OCI-M2 (cell line): ENCODE results near the gene IQCH.

Experiments
- DNase-seq: peaks from one replicate; lab custom pipeline; 2025; ENCODE audit not compliant: unreplicated experiment; lab: John Stamatoyannopoulos, UW

Gene IQCH

DNA sequence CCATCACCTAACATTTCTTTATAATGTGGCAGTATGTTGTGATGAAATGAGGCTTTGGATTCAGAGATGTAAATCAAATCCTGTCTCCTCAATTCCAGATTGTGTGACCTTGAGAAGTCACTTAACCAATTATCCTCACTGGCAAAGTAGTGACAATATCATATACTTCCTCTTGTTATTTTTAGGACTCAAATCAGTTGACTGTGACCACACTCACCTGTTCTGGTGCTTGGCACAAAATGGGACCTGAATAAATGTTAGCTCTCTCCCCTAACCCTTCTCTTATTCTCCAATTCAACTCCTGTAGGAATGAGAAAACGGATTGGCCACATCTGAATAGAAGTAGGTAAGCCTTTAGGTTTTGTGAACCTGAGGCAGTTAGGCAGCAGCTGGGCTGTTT is 42.1 kb downstream of the IQCH start:
- DNase-seq = no peak

DNA sequence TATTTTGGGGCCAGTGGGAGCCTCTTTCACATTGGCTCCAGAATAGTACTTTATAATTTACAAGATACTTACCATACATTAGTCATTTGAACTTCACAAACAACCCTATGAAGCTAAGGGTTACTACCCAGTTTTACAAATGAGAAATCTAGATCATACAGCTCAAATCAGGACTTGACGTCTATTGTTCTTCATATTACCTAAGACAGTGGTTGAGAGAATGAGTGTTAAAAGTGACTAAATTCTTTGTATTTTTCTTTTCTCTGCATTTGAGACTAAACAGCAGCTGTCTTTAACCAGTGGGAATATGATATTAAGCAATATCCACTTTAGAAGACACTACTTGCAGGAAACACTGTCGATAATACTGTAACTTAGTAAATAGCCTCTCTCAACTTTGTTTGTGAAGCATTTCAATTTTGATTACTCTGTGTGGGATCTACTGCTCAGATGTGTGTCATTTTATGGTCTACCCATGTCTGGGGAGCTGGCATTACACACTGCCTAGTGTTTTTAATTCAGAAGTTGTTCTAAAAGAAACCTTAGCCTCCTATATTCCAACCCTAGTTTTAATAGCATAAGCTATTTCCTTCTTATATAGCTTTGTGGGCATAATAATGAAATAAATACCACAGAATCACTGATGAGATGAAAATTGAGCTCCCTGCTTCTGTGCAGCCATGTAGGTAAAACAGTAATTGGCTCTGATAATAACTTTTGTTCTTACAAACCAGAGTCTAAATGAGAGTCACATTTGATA is 45.9 kb downstream of the IQCH start:
- DNase-seq = no peak

DNA sequence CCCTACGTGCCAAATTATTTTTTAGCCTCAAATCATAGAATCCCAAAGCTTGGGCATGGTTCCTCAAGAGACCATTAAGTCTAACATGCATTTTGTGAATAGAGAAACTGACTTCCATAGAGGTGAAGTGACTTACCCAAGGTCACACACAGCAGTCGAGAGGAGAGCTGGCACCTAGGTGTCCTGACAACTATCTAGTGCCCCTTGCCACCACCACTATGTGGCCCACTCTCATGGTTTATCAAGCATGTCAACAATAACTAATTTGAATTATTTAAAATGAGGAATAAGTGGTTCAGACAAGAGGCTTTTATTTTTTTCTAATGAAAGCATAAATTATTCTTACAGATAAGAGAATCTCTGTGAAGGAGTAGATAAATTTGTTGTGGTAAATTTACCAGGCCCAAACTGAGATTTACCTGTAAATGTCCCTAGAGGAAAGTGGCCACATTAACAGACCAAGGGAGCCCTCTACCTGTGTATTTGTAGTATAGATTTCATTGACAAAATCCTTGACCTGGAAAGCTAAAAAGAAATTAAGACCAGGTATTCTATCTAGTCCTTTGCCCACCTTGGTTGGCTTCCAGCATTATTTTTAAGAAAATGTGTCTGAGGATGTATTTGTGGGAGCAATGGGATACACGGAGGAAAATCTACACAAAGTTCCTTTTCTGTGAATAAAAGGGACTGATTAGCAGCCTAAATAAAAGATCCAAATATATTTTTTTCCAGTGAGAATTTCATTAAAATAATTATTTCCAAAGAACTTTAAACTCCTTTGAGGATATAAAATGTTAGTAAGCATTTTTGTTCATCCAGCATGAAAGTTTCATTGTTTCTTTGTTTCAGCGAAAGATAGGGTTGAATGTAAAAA is 49.1 kb downstream of the IQCH start:
- DNase-seq = no peak

DNA sequence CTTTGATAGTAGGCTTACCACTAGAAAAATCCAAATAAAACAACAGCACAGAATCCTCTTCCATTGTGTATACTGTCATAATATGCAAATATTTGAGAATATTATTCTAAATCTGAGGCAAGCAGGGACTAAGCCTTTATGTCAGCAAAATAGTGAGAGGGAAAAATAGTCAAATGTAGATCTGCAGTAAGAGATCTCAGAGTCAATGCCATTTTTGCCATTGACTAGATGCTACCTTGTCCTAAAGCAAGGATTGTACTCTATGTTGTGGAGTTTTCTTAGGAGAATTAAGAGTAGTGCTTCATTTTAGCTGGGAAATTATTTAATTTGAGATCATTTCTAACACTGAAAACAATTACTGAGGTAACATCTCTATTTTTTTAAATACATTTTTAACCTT is 50.2 kb downstream of the IQCH start:
- DNase-seq = no peak

DNA sequence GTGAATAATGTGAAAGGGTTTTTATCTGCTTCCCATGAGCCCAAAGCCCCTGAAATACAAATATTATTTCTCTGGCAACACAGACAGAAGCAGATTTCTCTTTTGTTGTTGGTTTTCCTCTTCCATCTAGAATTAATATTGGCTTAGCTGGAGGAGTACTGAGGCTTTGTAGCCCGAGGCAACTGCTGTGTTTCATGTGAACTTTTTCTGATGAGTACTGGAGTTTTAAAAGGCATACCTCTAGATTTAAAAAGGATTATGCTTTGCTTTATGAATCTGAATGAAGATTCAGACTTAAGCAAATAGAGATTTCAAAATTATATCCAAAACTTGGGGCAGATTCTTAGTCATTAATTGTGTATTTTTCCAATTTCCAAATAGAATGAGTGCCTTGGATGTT is 50.9 kb downstream of the IQCH start:
- no peak for DNase-seq

DNA sequence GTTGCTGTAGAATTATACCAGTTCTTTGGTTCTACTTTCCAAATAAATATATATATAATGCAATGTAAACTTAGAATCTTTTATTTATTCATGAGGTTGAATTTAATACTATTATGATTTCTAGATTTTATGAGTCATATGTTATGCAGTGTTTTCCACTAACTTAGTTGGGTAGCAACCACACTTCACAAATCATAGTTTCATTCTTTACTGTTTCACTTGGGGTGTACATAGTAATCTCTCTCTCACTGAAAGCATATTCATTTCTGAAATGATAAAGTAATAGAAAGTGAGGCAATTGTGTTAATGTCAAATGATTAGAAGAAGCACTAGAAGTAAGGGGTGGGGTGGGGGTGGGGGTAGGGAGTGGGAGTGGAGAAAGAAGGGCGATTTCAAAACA is 52.6 kb downstream of the IQCH start:
- no peak for DNase-seq

DNA sequence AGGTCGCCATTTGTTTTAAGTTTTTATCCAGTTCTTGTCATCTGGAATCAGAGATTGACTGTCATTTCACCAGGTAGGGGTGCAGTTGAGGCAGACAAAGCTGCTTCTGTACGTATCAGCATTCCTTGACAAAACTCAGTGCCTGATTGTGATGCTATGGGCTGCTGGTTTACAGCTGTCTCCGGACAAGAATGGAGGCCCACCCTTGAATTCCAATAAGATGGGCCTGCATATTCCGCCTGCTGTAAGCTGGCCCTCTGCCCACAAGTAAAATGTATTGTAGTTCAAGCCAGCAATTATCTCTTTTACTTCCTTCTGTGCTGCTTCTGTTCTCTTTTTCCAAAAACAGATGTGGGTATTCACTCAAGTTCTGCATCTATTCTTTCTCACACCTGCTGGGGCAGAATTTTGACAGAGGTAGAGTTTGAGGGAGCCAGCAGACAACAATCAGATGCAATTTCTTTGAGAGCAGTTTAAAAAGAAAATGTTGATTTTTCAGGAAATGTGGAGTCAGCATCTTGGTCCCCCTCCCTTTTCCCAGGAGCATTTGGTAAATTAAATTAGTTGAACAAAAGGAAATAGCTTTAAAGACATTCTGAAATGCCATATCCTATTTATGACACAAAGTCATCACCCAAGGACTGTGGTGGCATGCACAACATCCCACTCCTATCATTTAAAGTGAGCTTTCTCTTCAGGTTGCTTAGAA is 53.5 kb downstream of the IQCH start:
- DNase-seq = no peak

DNA sequence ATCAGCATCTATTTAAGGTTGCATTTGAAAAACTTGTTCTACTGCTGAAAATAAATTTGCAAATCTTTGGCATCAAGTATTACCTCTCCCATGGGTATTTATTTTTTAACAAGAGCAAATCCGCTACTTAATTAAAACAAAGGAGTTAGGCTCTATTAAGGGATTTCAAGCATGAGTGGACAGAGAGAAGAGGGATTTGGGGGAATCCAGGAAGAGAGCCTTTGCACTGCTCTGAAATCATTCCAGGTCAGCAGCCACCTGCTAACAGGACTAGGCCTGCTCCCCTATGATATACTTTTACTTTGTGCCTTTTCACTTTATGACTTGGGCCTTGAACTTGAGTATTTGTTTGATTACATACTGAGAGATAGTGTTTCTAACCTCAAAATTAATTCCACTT is 57.1 kb downstream of the IQCH start:
- DNase-seq = no peak

DNA sequence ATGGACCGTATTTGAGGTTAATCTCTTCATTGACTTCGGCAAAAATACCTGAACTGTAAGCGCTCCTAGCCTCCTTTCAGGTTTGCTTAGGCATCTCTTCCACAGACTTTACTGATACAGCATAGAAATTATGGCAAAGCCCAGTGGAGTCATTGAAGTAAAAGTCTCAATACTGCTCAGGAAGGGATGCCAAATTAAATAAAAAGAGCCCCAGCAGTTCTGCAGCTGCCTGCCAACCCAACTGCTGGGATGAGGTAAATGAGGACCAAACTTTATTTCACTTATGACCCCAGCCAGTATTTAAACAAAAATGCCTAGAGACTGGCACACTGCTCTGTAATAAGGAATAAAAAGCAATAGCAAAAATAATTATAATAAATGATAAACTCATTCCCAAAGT is 65.4 kb downstream of the IQCH start:
- no peak for DNase-seq

DNA sequence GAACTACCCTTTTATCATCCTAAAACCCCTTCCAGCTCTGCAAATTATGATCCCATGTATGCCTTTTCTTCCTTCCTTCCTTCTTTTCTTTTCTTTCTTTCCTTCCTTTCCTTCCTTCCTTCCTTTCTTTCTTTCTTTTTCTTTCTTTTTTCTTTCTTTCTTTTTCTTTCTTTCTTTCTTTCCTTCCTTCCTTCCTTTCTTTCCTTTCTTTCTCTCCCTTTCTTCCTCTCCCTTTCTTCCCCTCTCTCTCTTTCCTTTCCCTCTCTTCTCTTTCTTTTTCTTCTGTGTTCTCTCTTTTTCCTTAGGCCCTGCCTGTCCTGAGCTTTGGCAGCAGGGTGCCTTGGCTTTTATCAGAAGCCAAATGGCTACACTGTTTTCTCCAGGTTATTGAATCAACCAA is 66.8 kb downstream of the IQCH start:
- DNase-seq = no peak

DNA sequence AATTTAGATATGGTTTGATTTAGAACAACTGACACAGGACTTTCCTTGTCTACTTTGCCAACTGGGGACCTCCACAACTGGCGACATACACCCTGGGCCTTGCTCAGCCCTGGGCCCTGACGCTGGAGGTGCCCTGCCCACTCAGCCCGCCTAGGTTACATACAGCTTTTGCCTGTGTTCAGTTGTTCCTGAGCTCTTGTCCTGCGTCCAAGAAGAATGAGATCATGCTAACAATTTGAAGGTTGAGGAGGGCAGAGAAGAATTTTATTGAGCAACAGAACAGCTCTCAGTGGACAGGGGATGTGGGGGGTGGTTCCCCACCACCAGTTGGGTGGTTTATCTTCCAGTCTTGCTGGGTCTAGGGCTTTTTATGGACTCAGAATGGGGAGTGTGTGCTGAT is 67.9 kb downstream of the IQCH start:
- no peak for DNase-seq

DNA sequence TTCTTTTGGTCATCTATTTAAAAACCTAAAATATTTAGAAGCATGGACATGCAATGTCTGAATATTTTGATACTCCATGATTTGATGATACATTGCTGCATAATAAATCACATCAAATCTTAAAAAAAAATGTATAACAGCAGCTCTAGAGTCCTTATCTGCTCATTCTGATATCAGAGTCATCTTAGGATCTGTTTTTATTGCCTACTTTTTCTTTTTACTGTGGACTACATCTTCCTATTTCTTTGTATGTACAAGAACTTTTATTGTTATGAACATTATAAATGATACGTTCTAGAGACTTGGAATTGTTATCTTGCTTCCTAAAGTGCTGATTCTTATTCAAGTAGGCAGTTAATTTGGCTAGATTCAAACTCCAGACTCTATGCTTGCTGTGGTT is 72.7 kb downstream of the IQCH start:
- no peak for DNase-seq

DNA sequence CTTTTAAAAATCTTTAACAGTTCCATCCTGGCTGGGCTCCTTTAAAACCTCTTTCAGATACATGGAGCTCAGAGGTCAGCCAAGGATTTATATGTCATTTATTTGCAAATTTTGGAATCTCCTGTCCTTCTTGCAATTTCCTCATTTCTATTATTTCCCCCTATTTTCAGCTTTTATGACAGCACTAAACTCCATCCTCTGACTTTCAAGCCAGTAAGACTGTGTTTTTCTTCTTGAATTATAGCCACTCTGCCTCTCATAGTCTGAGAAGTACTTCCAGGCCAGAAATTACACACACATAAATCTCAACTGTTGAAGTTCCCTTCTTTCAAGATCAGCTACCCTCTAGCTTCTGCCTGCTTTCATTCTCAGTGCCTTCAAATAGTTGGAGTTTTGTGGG is 73.2 kb downstream of the IQCH start:
- DNase-seq = no peak

DNA sequence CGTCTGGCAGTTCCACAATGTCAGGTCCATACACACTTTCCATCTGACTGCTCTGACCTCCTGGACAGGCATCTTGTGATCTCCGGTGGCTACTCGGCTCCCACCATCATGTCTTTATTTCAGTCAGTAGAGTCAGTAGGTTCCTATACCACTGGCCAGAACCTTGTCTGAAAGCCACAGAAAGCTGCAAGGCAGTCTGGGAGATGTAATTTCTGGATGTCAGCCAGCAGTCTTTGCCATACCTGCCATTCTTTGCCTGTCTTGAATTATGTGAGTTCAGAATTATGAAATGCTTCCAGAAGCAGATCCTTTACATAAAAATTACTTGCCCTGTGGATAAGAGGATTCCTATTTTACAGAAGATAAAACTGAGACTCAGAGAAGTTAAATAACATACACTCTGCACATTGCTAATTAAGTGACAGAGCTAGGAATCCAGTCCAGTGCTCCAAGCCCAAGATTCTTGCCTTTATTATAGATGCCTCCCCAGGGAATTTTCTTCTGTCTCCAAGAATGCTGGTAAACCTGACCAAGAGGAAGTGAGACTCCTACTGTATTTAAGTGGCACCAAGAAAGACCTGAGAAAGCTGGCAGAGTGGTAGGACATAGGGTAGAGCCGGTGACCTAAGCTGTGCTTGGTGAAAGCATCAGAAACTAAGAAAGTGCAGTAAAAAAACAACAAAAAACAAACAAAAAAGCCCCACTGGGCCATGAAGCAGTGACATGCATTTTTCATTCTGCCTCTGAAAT is 75.6 kb downstream of the IQCH start:
- no peak for DNase-seq

DNA sequence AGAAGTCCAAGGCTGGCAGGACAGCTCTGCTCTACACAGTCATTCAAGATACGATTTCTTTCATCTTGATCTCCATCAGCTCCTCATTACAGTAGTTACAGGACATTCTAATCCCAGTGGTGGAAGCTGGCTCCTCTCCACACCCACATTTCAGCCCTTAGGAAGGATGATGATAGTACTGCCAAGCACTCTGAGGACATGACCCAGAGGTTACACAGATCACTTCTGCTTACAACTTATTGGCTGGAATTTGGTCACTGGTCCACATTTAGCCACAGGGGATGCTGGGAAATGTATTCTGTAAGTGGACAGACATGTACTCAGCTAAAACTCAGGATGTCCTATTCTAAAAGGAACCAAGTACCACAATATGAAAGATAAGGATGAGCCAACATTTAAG is 77.1 kb downstream of the IQCH start:
- DNase-seq = no peak

DNA sequence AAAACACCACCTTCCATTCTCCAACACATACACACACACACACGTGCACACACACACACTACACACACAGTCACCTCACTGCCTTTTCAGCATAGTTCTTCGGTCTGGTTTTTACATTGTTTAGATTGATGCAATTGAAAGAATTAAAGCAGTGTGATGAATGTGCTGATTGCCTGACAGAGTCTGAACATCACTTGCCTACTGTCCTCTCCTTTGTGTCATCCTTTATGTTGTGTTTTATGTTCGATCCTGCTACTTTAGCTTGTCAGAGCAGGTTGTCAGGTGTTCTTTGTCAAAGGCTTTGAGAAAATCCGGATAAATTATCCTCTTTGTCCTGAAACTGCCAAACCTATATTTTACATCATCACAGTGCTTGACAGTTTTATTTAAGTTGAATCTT is 80.4 kb downstream of the IQCH start:
- no peak for DNase-seq

DNA sequence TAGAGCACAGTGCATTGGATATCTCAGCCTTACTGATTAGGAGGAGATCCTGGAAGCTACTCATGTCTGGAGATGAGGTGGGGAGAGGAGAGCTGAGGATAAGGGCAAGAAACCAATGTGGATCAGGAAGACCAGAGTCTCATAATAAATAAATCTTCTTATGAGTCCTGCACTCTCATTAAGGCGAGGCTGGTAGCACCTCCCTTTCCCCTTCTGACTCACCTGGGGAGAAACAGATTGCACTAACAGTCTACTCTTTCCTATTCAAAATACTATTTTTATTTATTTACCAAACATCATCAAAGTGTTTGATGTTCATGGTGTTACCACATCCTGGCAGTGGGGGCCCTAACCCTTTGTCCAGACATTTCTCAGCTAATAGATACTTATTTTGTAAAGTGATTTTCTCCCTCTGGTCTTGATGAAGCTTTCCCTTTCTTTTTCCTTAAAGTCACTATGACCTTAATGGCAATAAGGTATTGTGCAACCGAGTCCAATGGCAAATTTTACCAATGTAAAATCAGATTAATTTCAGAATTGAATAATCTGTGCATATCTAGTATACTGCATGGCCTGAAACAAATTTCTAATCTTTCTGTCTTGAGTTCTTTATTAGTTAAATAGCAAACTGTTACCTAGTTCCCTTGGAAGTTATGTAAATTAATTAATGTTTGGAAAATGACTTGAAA is 81.1 kb downstream of the IQCH start:
- no peak for DNase-seq

DNA sequence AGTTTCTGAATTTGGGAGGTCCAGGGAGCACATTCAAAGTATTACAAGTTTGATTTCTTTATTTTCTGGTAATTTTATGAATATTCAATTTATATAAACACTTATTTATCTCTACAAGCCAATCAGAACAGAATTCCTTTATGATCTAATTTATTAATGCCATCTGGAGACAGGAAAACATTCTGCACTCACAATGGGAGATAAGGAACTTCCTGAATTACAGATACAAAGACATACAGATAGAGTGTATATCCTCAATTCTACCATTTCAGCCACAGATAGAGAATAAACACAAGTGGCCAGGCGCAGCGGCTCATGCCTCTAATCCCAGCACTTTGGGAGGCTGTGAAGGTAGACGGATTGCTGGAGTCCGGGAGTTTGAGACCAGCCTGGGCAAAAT is 86.0 kb downstream of the IQCH start:
- DNase-seq = no peak

DNA sequence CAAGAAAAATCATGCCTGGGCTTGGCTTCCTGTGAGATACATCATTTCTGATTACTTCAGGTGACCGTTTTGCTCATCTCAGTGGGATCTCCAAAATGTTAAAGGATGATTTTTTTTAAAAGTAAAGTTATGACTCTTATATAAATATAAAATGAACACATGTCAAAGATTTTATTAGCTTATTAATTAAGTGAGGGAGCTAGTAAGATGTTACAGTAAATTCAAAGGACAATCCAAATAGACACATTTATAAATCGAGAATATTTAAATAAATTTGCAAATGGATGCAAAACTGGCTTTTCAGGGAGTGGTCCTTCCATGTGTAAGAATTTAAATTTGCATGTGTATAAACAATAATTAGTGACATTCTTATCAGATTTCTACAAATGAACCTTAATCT is 87.0 kb downstream of the IQCH start:
- DNase-seq = no peak

DNA sequence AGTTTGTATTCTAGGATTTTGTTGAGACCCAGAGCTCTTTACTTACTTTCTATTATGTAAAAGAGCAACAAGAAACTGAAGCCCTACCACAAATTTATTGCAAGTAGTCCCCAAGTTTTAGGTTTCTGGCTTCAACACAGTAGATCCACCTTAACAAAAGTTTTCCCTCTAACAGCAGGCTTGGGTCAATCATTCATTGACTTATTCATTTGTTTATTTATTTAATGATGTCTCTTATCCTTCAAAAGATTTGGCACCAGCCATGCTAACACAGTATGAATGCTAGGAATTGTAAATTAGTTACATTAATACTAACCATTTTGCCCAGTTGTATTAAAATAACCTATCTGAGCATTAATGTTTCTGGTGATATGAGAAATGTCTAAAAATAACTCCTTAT is 88.6 kb downstream of the IQCH start:
- DNase-seq = no peak

DNA sequence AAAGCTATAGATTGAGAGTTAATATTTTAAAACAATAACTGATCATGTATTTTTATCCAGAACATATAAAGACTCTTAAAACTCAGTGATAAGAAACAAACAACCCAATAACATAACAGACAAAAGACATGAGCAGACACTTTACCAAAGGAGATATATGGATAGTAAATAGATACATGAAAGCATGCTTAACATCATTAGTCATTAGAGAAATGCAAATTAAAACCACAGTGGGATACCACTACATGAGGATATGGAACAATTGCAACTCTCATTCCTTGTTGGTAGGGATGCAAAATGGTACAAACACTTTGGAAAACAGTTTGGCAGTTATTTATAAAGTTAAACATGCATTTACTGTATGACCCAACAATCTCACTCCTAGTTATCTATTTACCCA is 95.0 kb downstream of the IQCH start:
- DNase-seq = no peak
